ENCODE data around the gene WASF2.
"Not testable (repeated sequence)": the region's sequence is repeated elsewhere in the genome, so short reads cannot be mapped to it uniquely, and the experiment has no call there.

The WASF2 gene

DNA sequence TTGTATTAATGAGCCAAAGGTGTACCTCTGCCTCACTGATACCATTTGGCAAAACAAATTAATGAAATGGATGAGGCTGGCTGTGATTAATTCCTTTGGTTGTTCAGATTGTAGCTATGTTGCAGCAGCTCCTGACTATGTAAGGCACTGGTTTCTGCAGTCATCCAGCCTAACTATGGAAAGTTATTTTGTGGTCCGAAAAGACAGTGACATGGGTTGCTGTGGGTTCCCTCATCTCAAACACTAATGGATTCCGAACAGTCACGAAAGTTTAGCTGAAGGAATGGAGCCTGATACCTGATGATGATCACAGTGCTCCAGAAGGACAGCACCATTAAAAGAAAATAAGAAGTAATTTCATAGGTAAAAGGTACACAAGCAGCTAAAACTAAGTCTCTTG lies 42.6 kb downstream of the WASF2 start:
- DNase-seq, result no peak

DNA sequence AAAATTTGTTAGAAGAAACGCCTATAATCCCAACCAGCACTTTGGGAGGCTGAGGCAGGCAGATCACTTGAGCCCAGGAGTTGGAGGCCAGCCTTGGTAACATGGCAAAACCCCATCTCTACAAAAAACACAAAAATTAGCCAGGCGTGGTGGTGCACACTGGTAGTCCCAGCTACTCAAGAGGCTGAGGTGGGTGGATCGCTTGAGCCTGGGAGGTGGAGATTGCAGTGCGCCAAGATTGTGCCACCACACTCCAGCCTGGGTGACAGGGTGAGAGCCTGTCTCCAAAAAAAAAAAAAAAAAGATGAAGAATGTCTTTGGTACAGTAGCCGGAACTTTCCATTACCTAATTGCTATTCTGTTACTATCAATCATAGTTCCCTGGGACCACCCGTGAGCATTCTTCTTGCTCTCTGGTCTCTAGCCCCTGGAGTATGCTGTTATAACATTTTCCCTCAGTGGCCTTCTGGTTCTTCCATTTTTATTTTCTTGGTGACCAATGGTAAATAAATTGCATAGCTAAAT lies 43.4 kb downstream of the WASF2 start:
- DNase-seq, result no peak

DNA sequence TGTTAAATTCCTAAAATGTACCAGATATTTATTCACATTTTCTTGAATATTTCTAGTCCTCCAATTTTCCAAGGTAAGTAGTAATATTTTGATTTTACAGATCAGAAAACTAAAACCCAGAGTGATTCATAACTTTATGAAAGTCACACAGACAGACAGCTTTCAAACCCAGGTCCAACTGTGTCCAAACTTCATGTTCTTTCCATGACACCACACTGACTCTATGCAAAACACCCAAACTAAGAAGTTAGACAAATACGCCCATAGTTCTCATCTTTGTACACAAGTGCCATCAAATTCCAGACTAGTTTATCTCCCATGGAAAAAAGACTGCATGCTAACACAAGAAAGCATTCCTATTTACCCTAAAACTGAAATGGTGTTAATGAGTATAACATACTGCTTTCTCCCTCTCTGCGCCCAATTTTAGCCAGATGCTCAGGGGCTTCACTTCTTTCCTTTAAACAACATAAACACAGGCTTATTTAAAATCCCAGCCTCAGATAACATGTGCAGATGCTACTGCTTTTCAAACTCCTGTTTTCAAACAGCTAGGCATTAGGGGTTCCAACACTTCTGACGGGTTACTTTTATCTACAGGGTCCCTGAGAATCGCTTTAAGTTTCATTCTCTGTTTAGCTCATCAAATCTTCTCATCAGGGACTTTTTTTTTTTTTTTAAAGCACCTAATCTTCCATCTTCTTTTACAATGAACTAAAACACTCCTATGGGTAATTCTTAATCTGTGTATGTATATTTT lies 44.6 kb downstream of the WASF2 start:
- no peak for DNase-seq

DNA sequence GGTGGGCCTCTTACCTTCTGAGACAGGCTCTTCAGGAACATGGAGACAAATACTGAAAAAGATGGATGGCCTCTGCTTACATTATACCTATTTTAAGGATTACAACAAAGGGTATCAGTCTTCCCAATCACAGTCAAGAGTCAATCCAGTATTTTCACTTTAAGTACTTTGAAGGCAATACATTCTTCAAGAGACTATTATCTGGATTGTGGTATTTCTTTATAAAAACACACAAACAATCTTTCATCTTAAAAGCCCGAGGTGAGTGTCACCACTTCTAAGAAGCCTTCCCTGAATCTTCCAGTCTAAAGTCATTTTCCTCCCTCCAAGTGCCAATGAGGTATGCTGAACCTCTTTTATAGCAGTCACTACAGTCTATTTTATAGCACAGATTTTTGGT lies 45.3 kb downstream of the WASF2 start:
- no peak for DNase-seq

DNA sequence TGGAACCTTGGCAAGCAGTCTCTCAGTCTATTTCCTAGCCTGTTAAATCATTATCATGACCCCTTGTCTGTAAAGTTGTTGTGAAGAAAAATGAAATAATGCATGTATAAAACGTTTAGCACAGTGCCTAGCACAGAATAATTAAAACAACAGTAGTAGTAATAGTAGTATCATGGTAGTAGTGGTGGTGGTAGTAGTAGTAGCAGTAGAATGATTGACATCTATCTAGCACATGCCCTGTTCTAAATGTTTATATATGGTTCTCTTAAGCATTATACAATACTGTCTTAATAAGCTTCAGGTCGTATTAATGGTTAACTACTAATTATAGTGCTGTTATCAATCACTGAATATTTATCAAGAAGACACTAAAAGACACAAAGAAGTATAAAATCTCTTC lies 50.8 kb downstream of the WASF2 start:
- no peak for DNase-seq

DNA sequence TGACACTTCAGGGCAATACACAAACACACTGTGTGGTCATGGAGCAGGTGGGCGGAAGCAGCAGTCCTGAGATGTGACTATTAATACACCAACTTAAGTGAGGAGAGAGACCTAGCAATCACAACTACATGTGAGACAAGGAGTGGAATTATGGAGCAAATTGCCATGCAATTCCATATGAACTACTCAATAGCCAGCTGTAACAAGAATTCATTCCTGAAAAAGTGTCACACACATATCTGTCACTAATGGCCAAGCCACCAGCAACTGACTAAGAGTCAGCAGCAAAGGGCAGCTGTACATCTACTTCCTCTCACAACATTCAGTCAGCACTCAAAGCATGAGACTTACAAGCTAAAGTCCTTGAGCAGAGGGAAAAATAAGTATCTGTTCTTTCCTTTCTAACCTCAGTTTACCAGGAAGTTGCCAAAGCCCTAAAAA lies 51.3 kb downstream of the WASF2 start:
- DNase-seq, result no peak

DNA sequence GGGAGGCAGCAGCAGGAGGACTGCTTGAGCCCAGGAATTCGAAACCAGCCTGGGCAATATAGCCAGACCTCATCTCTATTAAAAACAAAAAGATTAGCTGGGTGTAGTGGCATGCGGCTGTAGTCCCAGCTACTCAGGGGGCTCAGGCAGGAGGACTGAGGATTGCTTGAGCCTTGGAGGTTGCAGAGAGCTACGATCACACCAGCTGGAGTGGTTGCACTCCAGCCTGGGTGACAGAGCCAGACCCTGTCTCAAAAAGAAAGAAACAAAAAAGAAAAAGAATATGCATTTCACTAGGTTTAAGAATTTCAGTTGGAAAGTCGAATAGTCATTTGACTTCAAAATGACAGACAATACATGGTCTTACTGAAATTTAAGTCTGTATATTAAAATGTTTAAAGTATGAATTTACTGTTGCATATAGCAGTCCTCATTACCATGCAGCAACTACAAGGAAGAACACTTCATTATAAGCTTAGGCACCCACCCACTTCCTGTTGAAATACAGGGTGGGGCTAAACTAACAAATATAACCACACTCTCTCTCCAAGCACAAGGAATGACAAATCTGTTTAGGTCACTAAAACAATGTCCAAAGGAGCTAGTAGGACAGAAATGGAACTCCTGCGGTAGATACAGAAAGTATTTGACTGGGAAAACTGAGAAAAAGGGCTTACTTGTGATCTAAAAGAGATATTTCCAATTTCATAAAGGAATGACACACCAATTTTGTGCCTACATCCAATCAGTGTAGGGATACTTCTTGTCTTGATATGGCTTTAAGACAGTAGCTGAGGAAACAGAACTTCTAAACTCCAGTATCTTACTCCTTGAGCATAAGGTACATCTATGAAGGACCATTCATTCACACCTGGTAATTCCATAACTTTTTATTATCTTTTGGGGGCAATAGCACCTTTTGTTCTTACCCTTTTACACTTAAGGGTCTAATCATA lies 53.5 kb downstream of the WASF2 start:
- DNase-seq, result no peak

DNA sequence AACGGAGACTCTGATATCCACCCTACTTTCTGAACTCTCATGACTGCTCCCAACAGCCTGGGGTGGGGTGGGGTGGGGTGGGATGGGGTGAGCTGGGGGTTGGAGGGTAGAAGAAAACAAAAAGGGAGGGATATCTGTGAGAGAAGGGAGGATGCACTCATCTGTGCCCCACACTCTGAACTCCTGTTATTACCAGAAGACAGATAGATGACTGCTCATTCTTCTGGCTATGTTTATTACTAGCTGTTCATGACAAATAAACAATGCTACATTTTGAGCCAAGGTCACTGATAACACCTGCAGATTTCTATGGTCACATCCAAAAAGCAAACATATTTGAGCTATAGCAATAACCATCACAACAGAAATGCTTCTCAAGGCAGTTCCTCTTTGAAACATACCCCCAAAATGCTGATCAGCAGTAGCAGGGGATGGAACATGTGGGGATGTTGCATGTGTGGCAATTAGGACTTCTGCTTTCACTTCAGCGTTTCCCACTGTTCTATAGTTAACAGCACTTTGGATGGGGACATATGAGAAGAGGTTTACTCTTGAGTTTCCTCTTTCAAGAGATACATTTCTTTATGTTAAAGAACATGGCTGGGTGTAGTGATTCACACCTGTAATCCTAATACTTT lies 54.3 kb downstream of the WASF2 start:
- no peak for DNase-seq

DNA sequence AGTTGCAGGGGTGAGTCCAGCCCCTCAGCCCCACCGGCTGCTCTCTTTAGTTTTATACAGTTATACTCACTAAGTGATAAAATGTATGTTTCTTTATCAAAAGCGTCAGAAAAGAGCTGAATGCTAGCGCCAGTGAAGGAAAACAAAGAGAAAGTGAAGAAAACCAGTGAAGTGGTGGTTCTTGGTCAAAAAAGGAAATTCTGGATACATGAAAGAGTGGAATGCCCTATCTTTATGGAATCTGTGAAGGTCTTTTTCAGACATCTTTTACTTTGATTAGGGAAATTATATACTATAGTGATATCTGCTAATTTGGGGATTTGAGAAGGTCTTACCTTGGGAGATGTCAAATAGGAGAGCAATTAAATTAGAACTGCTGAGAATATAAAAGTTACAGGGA lies 56.3 kb downstream of the WASF2 start:
- DNase-seq, result no peak

DNA sequence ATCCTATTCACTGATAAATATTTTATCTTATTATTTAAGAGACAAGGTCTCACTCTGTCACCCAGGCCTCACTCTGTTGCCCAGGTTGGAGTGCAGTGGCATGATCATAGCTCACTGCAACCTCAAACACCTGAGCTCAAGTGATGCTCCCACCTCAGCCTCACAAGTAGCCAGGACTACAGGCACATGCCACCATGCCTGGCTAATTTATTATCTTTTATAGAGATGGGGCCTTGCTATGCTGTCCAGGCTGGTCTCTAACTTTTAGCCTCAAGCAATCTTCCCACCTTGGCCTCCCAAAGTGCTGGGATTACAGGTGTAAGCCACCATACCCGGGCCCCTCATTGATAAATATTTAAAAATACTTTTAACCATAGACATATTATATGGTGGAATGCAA lies 57.2 kb downstream of the WASF2 start:
- DNase-seq, result not testable (repeated sequence)

DNA sequence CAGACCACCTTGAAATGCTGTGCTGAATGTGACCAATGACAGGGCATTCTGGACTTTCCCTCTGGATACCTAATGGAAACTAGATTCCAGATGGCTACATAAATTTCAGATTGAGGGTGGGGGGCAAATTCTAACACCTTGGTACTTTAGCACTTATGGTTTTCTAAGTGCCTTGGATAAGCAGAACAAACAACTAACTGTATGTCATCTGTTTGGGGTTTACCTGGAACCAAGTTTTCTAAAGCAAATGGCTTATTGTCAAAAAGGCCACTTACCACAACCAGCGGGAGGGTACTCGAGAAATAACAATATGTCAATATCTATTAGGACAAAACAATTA lies 58.4 kb downstream of the WASF2 start:
- DNase-seq, result no peak

DNA sequence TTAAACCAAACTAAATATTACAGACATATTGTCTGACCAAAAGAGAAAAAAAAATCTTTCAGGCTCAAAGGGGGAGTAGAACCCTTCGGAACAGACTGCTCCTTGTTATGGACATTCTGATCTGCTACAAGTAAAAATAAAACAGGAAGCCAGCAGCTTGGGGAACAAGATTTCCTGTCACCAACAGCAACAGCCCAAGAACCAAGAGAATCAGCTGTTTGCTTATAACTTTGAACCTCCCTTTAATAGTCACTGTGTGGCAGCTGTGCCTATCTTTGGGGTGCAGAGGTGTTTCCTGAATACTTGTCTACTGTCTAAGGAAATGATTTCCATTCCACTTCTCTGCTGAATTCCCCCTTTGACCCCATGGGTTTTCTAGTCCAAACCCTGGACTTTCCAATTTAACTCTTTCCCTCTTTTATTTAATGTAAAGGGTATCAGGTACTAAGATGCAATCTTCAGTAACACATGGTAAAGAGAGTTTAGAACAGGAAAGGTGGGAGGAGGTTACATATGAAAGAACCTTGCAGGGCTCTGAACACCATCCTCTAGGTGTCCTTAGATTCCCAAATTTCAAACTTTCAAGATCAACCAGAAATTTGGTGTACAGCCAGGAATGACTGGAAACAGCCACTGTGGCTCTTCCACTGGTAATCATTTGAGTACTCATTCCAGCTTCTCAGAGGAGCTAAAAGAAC lies 58.9 kb downstream of the WASF2 start:
- no peak for DNase-seq

DNA sequence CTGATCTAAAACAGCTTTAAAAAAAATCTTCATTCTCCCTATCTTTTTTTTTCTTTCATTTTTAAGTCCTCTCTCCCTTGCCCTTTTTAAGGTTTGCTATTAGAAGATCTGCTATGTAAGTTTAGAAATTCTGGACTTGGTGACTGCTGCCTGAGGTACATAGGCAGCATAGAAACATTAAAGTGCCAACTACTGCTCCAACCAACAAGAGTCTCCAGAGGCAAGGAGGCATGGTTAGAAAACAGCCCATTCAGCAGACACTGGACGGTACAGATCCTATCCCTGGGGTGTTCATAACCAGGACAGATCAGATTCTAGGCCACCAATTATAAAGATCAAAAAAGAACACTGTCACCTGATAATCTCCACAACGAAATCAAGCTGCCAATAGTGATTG lies 60.9 kb downstream of the WASF2 start:
- DNase-seq, result no peak

DNA sequence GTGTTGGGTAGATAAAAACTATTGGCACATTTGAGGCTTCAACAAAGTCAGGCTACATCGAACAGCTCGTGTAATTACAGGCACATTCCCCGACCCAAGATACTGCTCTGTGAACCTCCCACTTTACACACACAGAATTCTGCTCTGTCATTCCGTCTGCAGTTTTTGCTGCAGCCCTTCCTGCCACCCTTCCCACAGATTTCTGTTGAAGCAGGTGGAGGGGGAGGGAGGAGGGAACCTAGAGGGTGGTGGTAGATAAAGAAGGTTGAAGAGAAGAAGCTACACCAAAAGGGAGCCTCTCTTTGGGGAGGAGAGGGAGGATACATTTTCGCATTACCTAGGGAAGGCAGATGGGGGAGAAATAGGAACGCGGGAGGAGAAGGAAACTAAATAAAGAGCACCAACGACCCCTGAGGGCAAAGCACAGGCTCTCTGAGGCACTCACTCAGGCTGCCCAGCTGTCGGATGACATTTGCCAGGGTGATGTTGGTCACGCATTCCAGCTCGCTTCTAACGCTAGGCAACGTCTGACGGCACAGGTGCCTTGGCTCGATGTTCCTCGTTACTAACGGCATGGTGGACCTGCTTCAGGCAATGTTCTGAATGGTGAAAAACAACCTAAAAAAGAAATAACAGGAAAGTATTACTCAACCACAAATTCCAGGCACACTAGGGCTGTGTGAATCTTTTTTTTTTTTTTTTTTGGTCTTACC lies 61.5 kb downstream of the WASF2 start:
- no peak for DNase-seq

DNA sequence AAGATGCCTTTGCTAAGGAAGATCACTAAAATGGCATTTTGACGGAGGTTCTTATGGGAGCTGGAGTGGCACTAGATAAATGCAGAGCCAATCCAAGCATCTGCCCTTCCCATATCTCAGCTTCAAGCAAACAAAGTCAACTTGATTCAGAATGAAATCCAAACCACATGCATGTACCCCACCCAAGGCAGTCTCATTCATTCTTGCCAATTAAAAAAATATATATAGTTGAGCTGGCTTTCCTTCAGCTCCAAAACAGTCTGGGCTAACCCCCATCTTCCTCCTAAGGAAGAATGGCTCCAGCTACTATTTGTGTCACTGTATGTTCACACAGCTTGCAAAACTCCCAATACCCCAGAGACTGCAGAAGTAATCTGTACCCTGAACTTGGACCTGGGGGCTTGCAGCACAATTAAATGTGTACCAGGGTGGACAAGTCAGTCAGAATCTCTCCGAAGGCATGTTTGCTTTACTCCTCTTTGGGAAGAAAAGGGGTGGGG lies 62.1 kb downstream of the WASF2 start:
- DNase-seq, result no peak

DNA sequence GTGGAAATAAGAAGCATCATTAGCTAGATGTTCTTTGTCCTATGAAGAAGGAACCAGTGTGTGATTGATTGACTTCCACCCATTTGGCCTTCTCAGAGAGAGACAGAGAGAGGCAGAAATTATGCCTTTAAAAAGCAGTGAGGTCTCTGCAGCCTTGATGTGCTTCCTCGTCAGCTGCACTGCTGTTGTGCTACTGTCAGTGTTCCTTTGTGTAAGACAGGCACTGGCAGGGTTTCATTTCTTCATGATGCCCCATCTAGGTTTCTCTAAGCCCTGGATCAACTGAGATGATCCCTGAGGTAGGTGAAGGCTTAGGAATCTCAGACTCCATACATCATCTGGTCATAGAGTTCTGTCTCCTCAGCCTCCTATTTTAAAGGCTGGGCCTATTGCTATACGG lies 62.6 kb downstream of the WASF2 start:
- DNase-seq, result no peak

DNA sequence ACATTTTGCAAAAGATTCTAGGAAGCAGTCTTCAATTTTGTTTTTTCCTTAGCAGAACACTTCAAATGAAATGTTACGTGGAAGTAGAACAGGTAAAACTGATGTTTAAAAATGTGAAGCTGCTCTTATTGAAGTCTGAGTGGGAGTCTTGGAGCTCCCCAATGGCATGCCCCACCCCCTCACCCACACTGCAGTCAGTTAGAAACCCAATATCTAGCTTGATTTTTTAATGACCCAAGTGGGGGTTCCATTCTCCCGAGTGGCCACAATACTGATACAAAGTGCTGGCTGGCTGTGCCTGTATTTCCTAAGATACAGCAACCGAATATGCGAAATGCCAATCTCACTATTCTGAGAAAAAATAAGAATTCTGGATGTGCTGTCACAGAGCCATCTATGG lies 66.3 kb downstream of the WASF2 start:
- DNase-seq, result no peak

DNA sequence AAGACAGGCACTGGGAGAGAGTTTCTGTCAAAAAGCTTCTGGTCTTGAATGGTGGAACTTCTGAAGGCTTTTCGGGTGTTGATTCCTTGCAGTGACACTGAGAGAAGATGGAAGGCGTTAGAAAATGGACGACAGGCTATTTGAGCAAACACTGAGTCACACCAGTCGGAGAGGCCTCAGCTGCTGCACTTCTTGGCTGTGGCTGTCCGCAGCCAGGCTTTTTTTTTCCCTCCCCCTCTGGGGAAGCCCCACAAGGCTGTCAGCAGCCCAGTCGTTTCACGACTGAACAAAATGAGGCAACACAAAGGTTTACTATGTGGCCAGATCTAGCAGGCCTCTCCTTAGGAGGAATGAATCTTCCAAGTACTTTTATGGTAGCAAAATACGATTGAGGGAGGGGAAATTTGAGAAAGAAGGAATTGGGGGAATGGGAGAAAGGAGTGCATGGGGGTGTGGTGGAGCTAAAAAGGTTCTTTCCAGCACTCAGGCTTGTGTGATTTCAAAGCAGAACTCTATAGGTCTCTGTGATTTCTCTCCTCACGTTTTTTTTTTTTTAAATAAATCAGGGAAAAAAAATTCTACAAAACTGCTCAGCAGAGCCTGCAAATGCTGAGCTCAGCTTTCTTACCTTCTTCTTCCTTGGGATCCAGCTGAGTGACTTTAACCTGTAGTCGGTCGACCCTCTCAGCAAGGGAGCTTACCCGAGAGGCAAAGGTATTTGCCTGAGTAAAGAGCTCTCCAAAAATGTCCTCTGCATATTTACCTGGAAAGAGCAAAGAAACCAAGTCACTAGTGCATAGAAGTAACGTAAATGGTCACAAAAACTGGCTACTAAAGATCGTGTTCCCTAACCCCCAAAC lies 71.4 kb downstream of the WASF2 start:
- peak; percentile 41 for DNase-seq

DNA sequence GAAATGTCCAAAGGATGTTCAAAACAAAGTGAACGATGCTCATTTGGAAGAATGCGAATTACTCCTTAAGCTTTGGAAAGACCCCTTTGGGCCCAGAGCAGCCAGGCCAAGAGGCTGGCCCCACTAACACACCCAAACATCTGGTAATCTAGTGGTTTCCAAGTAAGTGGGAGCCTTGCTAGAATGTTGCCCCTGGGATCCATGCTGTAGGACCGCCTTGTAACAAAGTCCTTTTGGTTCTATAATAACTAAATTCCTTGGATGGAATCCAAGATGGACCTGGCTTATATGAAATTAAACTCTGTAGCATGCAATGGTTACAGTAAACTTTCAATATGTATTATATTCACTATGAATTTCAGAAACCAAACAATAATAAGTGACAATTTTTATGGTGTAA lies 72.3 kb downstream of the WASF2 start:
- DNase-seq, result no peak

DNA sequence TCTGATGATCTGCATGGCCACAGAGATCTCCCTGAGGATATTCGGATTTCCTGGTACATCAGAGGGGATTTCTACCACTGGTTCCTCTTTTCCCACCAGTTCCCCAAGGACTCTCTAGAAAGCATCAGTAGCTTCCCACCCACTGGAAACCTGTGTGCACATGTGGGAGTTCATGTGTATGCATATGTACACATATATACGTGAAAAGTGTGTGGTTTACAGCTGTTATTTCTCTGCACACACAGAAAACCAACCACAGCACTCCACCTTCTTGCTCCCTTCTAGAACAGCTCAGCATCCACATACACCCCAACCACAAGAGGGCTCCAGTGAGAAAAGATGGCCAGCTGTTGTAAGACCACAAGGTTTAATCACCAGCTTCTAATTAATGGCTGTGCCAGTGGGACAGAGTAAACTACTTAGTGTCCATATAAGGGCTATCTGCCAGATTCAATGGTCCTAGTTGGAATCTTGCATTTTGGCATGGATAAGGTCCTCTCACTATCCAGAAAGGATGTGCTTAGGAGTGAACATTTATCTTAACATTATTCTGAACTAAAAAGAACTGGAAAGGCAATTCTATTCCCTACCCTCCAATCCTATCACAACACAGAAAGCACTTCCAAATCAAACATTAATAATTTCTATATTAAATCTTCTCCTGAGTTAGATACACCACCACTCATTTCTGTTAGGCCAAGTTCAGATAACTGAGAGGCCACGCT lies 73.4 kb downstream of the WASF2 start:
- DNase-seq, result no peak
